ENCODE results near the gene TWIST2. TPM values are rescaled to one million over a fixed set of nuclear protein-coding genes. Genes with fewer than 3 reads are reported as not detected.

TWIST2 gene
- total and polyA plus RNA-seq, 9 of the 15 experiments (the other 6 are each of a cell fraction or from before 2014, with no cell fraction given): not detected

- Histone ChIP-seq H3K27ac (ENCODE audit: extremely low read depth, low read depth, low read length) (no peak overlapping the region), H3K4me1 (replicated peaks in 1 of 2; ENCODE audit: control insufficient read depth in 2 of 2, insufficient read depth in 2 of 2, low read length in 2 of 2) (no peaks in the 10 kb centered on the region), H3K4me3 (no peak overlapping the region), H3K4me2 (ENCODE audit: insufficient read depth, low read length) (no peak overlapping the region), H3K27me3 (ENCODE audit: control insufficient read depth in 2 of 2, insufficient read depth in 2 of 2, low read length in 2 of 2) (peaks cover 3 to 53% of the 10 kb centered on the region in 2 experiments; a peak in 3 of 5 replicates), H3K9me3 (replicated peaks; ENCODE audit: control insufficient read depth, insufficient read depth, low read depth, low read length) (no peaks in the 10 kb centered on the region), H3K36me3 (ENCODE audit: control insufficient read depth, insufficient read depth, low read length) (no peaks in the 10 kb centered on the region), H3K79me2 (ENCODE audit: control insufficient read depth, insufficient read depth, low read length) (no peaks in the 10 kb centered on the region), H4K20me1 (replicated peaks; ENCODE audit: control insufficient read depth, insufficient read depth, low read length) (no peaks in the 10 kb centered on the region), H3K9me1 (ENCODE audit: control insufficient read depth, insufficient read depth, low read length) (no peaks in the 10 kb centered on the region), H2AFZ (ENCODE audit: low read depth, low read length) (no peak overlapping the region), H3K9ac (ENCODE audit: insufficient read depth in 1 of 2, low read depth in 2 of 2, low read length in 2 of 2) (no peak overlapping the region)
- CTCF ChIA-PET (ENCODE audit: low intra/inter-chr PET ratio): no interaction called here
- TF ChIP-seq RBM14 (IDR thresholded peaks at IDR 0.05; ENCODE audit: borderline replicate concordance, insufficient read depth, low read depth, low read length) (no peak), WHSC1 (IDR thresholded peaks at IDR 0.05; ENCODE audit: low read length) (no peak)
- intact Hi-C loops (cut with micrococcal nuclease) (no loop called here), in situ Hi-C loops (cut with MboI) (no loop called here)
- DNase-seq (ENCODE audit: extremely low read depth in 1 of 4, low spot score in 3 of 4) (no peak), ATAC-seq (no peak), FAIRE-seq (no peak)
- WGBS (ENCODE audit: insufficient coverage, low coverage, missing lambda C conversion rate): 1% methylated on average over 8 of the region's 16 CpGs
- POLR2A ChIA-PET: no interaction called here
- no TSS peak for BruUV-seq (replicated peaks)
Measured at GRCh38 chr2:238916176-238916874, 68.4 kb downstream of the TWIST2 start.

- Histone ChIP-seq H2AFZ (ENCODE audit: low read depth, low read length) (no peak overlapping the region), H3K27me3 (ENCODE audit: control insufficient read depth in 2 of 2, insufficient read depth in 2 of 2, low read length in 2 of 2) (peaks cover 3 to 49% of the 10 kb centered on the region in 2 experiments; a peak in 3 of 5 replicates), H3K27ac (ENCODE audit: extremely low read depth, low read depth, low read length) (no peak overlapping the region), H3K9ac (ENCODE audit: insufficient read depth in 1 of 2, low read depth in 2 of 2, low read length in 2 of 2) (no peak overlapping the region), H3K4me2 (ENCODE audit: insufficient read depth, low read length) (no peak overlapping the region), H3K4me1 (replicated peaks in 1 of 2; ENCODE audit: control insufficient read depth in 2 of 2, insufficient read depth in 2 of 2, low read length in 2 of 2) (no peaks in the 10 kb centered on the region), H3K79me2 (ENCODE audit: control insufficient read depth, insufficient read depth, low read length) (no peaks in the 10 kb centered on the region), H4K20me1 (replicated peaks; ENCODE audit: control insufficient read depth, insufficient read depth, low read length) (no peaks in the 10 kb centered on the region), H3K9me1 (ENCODE audit: control insufficient read depth, insufficient read depth, low read length) (no peaks in the 10 kb centered on the region), H3K9me3 (replicated peaks; ENCODE audit: control insufficient read depth, insufficient read depth, low read depth, low read length) (no peaks in the 10 kb centered on the region), H3K4me3 (no peak overlapping the region), H3K36me3 (ENCODE audit: control insufficient read depth, insufficient read depth, low read length) (no peaks in the 10 kb centered on the region)
- no TSS peak for BruUV-seq (replicated peaks)
- FAIRE-seq: no peak
- intact Hi-C loops (cut with micrococcal nuclease): no loop called here
- ChIA-PET POLR2A (interaction anchor here (0.6 kb wide), 1 partner anchor 412 kb away, joined by 3 read pairs; no protein-coding TSS in a partner anchor), CTCF (ENCODE audit: low intra/inter-chr PET ratio) (no interaction called here)
- WGBS (ENCODE audit: insufficient coverage, low coverage, missing lambda C conversion rate): 0% methylated on average over 5 of the region's 14 CpGs
- in situ Hi-C loops (cut with MboI): no loop called here
- TF ChIP-seq CREM (IDR thresholded peaks at IDR 0.05; ENCODE audit: low read depth): no peak
- TF ChIP-seq EWSR1 (IDR thresholded peaks at IDR 0.05; ENCODE audit: borderline replicate concordance, low read depth, partially characterized antibody): no peak
- no peak for TF ChIP-seq ZNF217 (CRISPR knock-in tag; IDR thresholded peaks at IDR 0.05)
- TF ChIP-seq ZNF445 (CRISPR knock-in tag; IDR thresholded peaks at IDR 0.05; ENCODE audit: low read depth): no peak
- no peak for ATAC-seq
- no peak for DNase-seq (ENCODE audit: extremely low read depth in 1 of 4, low spot score in 3 of 4)
Measured at GRCh38 chr2:238916875-238917590, 69.1 kb downstream of the TWIST2 start.

All from K562 (cell line).